GM12875 (cell line): ENCODE results near the gene VCL.

Experiments used
- H3K4me3 ChIP-seq: one replicate; pipeline ENCODE4 v1.5.1; 2011; ENCODE audit warnings: low read depth, low read length, control low read depth
- CTCF ChIP-seq: IDR thresholded peaks from 2 replicates; pipeline ENCODE4 v1.5.1; 2011; ENCODE audit warnings: low read depth, mild to moderate bottlenecking, control low read depth, inconsistent platforms, low read length, moderate library complexity, borderline replicate concordance; ENCODE audit not compliant: insufficient read depth

The VCL gene

GRCh38 chr10:74086317-74086716 lies 88.4 kb downstream of the VCL start:
- H3K4me3 ChIP-seq: no peak overlapping the region
- no peak for TF ChIP-seq CTCF

DNA sequence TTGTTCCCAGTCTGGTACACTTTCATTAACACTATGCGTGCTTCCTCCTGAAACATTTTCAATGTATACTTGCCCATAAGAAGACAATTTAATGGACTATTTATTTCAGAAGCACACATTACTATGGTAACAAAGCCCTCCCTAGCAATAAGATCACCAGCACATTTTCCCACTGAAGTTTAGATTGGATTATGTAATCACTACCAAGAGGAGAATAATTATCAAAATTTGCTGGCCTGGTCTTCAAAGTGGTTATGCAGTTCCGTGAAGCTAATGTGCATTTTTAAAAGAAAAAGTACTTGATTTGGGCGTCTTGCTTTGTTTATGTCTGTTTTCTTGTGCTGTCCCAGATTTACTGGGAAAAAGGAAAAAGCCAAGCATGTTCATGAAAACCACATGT lies 90.8 kb downstream of the VCL start:
- H3K4me3 ChIP-seq: no peak overlapping the region
- TF ChIP-seq CTCF: no peak

- TF ChIP-seq CTCF: no peak
- no peak overlapping the region for H3K4me3 ChIP-seq
Measured at GRCh38 chr10:74092372-74092771, 94.5 kb downstream of the VCL start.

GRCh38 chr10:74093530-74094164 lies 95.7 kb downstream of the VCL start:
- no peak for TF ChIP-seq CTCF
- H3K4me3 ChIP-seq: no peak overlapping the region

GRCh38 chr10:74094231-74094630 lies 96.3 kb downstream of the VCL start:
- H3K4me3 ChIP-seq: no peak overlapping the region
- TF ChIP-seq CTCF: no peak

DNA sequence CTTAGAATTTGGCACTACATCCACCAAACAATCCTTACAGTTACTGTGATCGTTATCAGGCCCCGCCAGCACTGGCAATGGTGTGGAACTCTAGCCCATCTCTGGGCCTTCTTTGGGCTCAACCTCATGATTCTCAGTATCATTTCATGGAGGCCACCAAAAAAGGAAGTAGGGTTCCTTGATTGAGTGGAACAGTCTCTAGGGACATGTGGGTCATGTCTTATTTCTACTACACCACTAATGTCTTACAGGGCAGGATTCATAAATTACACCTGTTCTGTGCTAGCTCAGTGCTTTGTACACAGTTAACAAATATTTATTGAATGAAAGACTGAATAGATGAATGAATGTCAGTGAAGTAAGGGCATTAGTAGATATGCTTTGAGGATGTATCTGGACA lies 98.9 kb downstream of the VCL start:
- no peak overlapping the region for H3K4me3 ChIP-seq
- TF ChIP-seq CTCF: no peak

DNA sequence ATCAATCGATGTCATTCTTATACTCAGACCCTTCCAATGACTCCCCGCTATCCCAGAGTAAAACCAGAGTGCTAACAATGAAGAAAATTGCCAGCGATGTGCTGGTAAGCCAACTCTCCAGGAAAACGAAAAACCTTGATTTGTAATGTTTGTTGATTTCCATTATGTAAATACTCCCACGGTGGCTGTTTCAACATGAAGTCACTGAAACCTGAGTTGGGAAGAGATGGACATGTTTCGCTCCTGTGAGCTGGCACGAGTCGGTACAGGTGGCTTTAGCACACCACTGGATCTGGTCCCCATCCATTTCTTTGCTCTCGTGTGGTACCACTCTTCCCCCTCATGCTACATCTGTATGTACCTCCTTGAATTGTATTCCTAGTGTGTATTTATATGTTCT lies 99.9 kb downstream of the VCL start:
- no peak for TF ChIP-seq CTCF
- no peak overlapping the region for H3K4me3 ChIP-seq
